ENCODE measurements around the gene CBLL2.
"Not testable (repeated sequence)": the region's sequence is repeated elsewhere in the genome, so short reads cannot be mapped to it uniquely, and the experiment has no call there.

CBLL2 gene, protein sequence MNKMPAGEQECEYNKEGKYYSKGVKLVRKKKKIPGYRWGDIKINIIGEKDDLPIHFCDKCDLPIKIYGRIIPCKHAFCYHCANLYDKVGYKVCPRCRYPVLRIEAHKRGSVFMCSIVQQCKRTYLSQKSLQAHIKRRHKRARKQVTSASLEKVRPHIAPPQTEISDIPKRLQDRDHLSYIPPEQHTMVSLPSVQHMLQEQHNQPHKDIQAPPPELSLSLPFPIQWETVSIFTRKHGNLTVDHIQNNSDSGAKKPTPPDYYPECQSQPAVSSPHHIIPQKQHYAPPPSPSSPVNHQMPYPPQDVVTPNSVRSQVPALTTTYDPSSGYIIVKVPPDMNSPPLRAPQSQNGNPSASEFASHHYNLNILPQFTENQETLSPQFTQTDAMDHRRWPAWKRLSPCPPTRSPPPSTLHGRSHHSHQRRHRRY

DNA sequence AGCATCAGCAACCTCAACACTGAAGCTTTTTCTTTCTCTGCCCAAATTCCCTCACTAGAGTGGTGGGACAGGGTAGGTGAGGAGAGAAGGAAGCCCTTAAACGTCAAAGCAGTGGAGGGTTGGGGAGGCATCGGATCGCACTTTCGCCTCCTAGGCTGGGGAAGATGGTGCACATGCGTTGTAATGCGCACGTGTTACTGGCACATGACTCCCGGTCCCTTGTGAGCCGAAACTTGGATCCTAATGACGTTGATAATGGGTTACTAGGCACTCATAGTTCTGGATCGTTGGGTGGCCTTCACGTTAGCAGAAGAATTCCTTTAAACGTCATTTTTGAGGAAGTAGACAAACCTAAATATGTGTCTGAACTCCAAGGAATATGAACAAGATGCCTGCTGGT lies at the start of gene CBLL2:
CBLL2 (plus strand) TSS at position 301 of the 400 bp plus-strand sequence; CDS start at position 380, 79 bp downstream.
- no peak for DNase-seq (ENCODE audit: low read depth)

- DNase-seq (ENCODE audit: low read depth), result no peak
Measured at GRCh38 chrX:22234380-22234779, 38.3 kb upstream of the CBLL2 start.

DNA sequence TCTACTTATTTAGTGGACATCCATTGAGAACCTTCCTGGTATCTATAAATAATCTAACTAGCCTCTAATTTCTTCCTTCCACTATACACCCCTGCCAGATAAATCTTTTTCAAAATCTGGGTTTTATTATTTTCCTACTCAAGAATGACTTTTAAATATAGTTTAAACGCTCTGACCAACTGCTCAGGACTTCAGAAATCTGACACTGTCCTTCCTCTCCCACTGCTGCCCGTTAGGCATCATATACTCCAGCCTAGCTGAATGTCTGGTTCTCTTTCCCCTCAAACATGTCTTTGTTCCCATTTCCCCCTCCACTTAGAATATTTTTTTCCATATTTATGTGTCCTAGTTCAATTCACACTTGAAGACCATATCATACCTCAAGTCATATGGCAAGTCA lies 35.2 kb upstream of the CBLL2 start:
- no peak for DNase-seq (ENCODE audit: low read depth)

DNA sequence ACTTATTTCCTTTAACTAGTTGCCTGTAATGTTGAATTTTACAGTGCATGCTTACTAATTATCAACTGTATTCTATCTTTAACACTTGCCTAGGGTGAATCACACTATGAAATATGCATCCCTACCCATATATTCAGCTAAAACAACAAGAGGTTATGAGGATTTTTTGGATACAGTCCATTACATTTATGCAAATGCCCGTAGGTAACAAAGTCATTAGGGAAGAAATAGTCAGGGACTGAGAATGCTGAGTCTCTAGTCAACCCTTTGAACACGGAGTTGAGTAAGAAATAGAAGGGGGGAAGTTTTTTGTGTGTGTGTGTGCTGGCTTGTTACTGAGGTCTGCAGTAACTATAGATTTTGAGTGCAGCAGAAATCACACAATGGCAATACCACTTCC lies 26.1 kb upstream of the CBLL2 start:
- DNase-seq (ENCODE audit: low read depth), result no peak

GRCh38 chrX:22247169-22247568 lies 25.5 kb upstream of the CBLL2 start:
- DNase-seq (ENCODE audit: low read depth), result no peak

- no peak for DNase-seq (ENCODE audit: low read depth)
Measured at GRCh38 chrX:22248401-22248800, 24.3 kb upstream of the CBLL2 start.

- no peak for DNase-seq (ENCODE audit: low read depth)
Measured at GRCh38 chrX:22249371-22249770, 23.3 kb upstream of the CBLL2 start.

DNA sequence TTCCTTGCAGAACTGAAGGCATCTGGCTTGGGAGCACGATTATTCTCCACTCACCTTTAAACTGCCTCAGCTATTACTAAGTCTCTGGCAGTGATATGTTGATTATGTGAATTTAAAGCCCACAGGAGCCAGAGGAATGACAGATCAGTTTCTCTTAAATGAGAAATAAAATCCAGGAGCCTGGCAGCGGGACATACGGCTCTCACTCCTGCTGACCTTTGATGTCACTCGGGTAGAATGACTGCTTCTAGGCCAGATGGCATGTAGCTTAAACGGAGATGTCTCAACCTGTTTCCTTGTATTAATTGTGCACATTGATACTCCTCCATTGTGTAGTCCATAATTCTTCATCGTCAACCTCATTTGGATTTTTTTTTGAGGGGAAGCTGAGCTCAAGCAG lies 4.0 kb upstream of the CBLL2 start:
- no peak for DNase-seq (ENCODE audit: low read depth)

GRCh38 chrX:22273714-22274317 lies 1.1 kb downstream of the CBLL2 start:
- no peak for DNase-seq (ENCODE audit: low read depth)

DNA sequence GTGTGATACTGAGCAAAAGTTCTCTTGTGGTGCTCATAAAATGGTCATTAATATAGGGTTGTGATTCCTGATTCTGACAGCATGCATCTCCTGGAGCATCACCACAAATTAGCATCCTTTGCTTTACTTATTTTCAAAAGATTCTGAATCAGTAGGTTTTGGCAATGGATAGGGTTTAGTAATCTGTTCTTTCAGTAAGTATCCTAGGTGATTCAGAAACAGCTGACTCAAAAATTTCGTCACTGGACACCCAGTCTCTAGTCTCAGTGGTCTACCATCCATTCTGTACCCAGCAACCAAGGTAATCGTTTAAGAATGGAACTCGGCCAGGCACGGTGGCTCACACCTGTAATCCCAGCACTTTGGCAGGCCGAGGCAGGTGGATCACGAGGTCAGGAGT lies 4.1 kb downstream of the CBLL2 start:
- no peak for DNase-seq (ENCODE audit: low read depth)

GRCh38 chrX:22278375-22278774 lies 5.7 kb downstream of the CBLL2 start:
- DNase-seq (ENCODE audit: low read depth), result no peak

GRCh38 chrX:22289209-22289608 lies 16.5 kb downstream of the CBLL2 start:
- not testable (repeated sequence) for DNase-seq (ENCODE audit: low read depth)

DNA sequence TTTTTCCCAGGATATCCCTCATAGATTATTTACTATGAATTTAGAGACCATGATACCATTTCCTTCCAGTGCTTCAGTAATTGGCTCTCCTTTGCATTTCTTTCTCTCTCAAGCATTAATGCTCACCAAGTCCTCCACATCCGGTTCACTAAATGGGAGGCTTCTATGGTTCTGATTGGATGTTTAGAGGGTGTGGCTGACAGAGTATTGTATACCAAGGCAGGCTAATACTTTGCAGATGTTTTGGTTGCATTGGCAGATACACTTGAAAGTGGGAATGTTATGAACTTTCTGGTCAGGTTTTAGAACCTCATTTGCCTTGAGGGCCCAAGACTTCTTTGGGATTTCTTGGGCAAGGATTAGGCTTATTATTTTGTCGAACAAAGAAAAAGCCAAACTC lies 24.2 kb downstream of the CBLL2 start:
- DNase-seq (ENCODE audit: low read depth), result no peak

GRCh38 chrX:22300130-22300529 lies 27.4 kb downstream of the CBLL2 start:
- DNase-seq (ENCODE audit: low read depth), result no peak

GRCh38 chrX:22310779-22311178 lies 38.1 kb downstream of the CBLL2 start:
- DNase-seq (ENCODE audit: low read depth), result no peak

- no peak for DNase-seq (ENCODE audit: low read depth)
Measured at GRCh38 chrX:22313766-22314165, 41.1 kb downstream of the CBLL2 start.

DNA sequence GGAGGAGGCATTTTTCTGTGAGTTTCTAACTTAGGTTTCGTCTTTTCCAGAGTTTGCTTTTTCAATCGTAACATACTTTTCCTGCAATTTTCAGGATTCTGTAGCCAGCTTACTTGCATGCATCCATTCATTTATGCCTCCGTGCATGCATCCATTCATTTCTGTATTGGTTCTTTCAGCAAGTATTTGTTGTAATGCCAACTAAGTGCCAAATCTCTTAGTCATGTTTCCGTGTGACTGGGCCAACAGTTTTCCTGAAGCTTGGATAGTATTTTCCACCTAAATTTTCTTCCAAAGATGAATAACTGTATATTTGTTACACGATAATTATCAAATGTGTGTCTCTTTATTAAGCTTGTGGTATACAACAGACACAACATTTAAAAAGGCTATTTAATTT lies 41.5 kb downstream of the CBLL2 start:
- DNase-seq (ENCODE audit: low read depth), result no peak

DNA sequence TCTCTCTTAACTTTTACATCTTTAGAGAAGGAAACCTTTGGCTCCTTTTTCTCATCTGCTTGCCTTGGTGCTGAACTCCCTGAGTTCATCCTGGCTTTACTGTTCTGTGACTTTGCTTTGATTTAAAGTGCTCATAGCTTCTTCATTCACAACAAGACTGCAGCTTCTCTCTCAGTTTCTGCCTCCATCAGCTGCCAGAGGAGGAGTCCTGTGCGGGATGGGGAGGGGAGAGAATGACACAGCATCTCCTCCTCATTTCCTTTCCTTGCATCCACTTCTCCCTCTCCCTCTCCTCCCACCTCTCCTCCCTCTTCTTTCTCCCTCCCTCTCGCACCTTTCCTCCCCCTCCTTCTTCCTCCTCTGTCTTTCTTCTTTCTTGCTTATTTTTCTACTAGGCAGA lies 42.0 kb downstream of the CBLL2 start:
- DNase-seq (ENCODE audit: low read depth), result no peak

- no peak for DNase-seq (ENCODE audit: low read depth)
Measured at GRCh38 chrX:22315151-22315550, 42.4 kb downstream of the CBLL2 start.

GRCh38 chrX:22320236-22320873 lies 47.6 kb downstream of the CBLL2 start:
- no peak for DNase-seq (ENCODE audit: low read depth)

DNA sequence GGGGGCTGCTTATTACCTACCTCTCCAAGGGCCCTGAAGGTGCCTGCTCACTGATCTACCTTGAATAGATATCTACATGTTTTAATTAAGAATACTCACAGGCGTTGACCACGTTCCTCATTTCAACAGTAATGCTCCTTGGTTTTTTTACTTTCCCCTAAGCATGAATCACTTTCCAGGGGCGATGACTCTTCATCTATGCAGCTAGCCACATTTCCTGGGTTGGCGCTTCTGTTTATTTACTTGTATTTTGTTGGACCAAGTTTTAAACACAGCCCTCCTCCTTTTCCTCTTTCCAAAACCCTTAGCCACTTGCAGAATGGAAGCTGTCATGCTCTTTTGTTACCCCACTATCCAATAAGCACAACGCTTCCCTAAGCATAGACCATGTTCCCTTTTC lies 50.8 kb downstream of the CBLL2 start:
- no peak for DNase-seq (ENCODE audit: low read depth)

Data from stimulated activated CD8-positive, alpha-beta memory T cell treated with anti-CD3 and anti-CD28 coated beads, Interleukin-12 subunit alpha, Interleukin-12 subunit beta, amount 100 ng/mL, for 1 hour (primary cell).